Activated effector memory CD4-positive, alpha-beta T cell treated with anti-CD3 and anti-CD28 coated beads, Interleukin-2, amount 50 U/mL, for 16 hours (primary cell): ENCODE measurements around the gene CAPN7.

ENCODE experiments used
- DNase-seq: peaks from one replicate; pipeline ENCODE4 v3.0.0-alpha.2; 2020

CAPN7 gene

GRCh38 chr3:15301761-15302160 lies 95.7 kb downstream of the CAPN7 start:
- DNase-seq: no peak
